K562 (cell line): Measurements from ENCODE around the gene GNG14. TPM values are rescaled to one million over a fixed set of nuclear protein-coding genes. Genes with fewer than 3 reads are reported as not detected.

Source experiments
- ATAC-seq: fragments of 200-7000 bp; cut with Tn5 transposase; 3 replicates; pipeline ENCODE4 v1.9.1; 2020; ENCODE audit warnings: moderate library complexity
- BruUV-seq: library from RNA; stranded (reverse); fragments of 400-500 nt; replicated peaks from 2 replicates; lab custom pipeline; 2021; lab: Mats Ljungman, UMichigan
- CTCF ChIA-PET: fragments of 300-600 bp; formaldehyde crosslinking; extraction: SDS; loops from one replicate; lab custom pipeline; 2021; ENCODE audit warnings: low intra/inter-chr PET ratio; lab: Yijun Ruan, JAX
- POLR2A ChIA-PET: fragments of 300-600, 350-650 bp; sonication (Branson Sonifier 250); formaldehyde crosslinking; extraction: SDS; loops from one replicate; lab custom pipeline; 2021; ENCODE audit warnings: antibody characterized with exemption, inconsistent platforms; lab: Yijun Ruan, JAX
- DNase-seq, 4 experiments: peaks; one replicate each; pipeline versions ENCODE4 v3.0.0 to v3.0.0-alpha.2; 2011 to 2018; ENCODE audit warnings: low spot score in 3 of 4, mixed read lengths in 3 of 4; ENCODE audit errors: extremely low read depth in 1 of 4
- FAIRE-seq: peaks from 2 replicates; lab custom pipeline; 2011; peaks lifted over from hg19 to GRCh38; lab: Jason Lieb, UNC
- H2AFZ ChIP-seq: 2 replicates; pipeline ENCODE4 v1.6.0; 2011; ENCODE audit warnings: low read depth, low read length, control low read depth, inconsistent platforms
- H3K27ac ChIP-seq: fragments of 200-600 bp; 3 replicates; pipeline ENCODE4 v1.8.0; 2011; ENCODE audit warnings: low read depth, mild to moderate bottlenecking, control low read depth, inconsistent platforms, low read length, moderate library complexity, mixed read lengths; ENCODE audit errors: extremely low read depth
- H3K27me3 ChIP-seq, 2 experiments: fragments of 300-600 bp in 1 of 2; 2 replicates in 1 of 2; 3 replicates in 1 of 2; pipeline versions ENCODE4 v1.6.0 to v1.8.0; 2011; ENCODE audit warnings: inconsistent platforms in 2 of 2, low read length in 2 of 2, mild to moderate bottlenecking in 1 of 2, mixed read lengths in 1 of 2, moderate library complexity in 1 of 2; ENCODE audit not compliant: control insufficient read depth in 2 of 2, insufficient read depth in 2 of 2
- H3K36me3 ChIP-seq: fragments of 300-600 bp; 3 replicates; pipeline ENCODE4 v1.8.0; 2011; ENCODE audit warnings: mild to moderate bottlenecking, low read length, inconsistent platforms; ENCODE audit not compliant: control insufficient read depth, insufficient read depth
- H3K4me1 ChIP-seq, 2 experiments: fragments of 200-600 bp in 1 of 2; replicated peaks in 1 of 2; 2 replicates in 1 of 2; 3 replicates in 1 of 2; pipeline versions ENCODE4 v1.5.1 to v1.8.0; 2011; ENCODE audit warnings: inconsistent platforms in 2 of 2, low read length in 2 of 2, mild to moderate bottlenecking in 1 of 2, mixed read lengths in 1 of 2, moderate library complexity in 1 of 2; ENCODE audit not compliant: control insufficient read depth in 2 of 2, insufficient read depth in 2 of 2
- H3K4me2 ChIP-seq: 2 replicates; pipeline ENCODE4 v1.6.1; 2011; ENCODE audit warnings: low read length, control low read depth, inconsistent platforms, mixed read lengths; ENCODE audit not compliant: insufficient read depth
- H3K4me3 ChIP-seq: fragments of 200-600 bp; sonication (generic), shearing (Covaris generic); 2 replicates; pipeline ENCODE4 v1.5.1; 2016; ENCODE audit warnings: control low read depth, inconsistent platforms
- H3K79me2 ChIP-seq: fragments of 200-600 bp; 3 replicates; pipeline ENCODE4 v1.8.0; 2011; ENCODE audit warnings: low read length, inconsistent platforms; ENCODE audit not compliant: control insufficient read depth, insufficient read depth
- H3K9ac ChIP-seq, 2 experiments: 2 replicates each; pipeline versions ENCODE4 v1.6.0 to v1.6.1; 2011; ENCODE audit warnings: low read depth in 2 of 2, low read length in 2 of 2, control low read depth in 1 of 2, inconsistent platforms in 1 of 2, mild to moderate bottlenecking in 1 of 2, mixed read lengths in 1 of 2; ENCODE audit not compliant: insufficient read depth in 1 of 2
- H3K9me1 ChIP-seq: one replicate; pipeline ENCODE4 v1.6.0; 2011; ENCODE audit warnings: inconsistent platforms, mild to moderate bottlenecking, low read length, moderate library complexity; ENCODE audit not compliant: control insufficient read depth, insufficient read depth
- H3K9me3 ChIP-seq: replicated peaks from 2 replicates; pipeline ENCODE4 v1.5.1; 2011; ENCODE audit warnings: low read depth, low read length, inconsistent platforms; ENCODE audit not compliant: control insufficient read depth, insufficient read depth
- H4K20me1 ChIP-seq: replicated peaks from 2 replicates; pipeline ENCODE4 v1.6.1; 2011; ENCODE audit warnings: low read length, inconsistent platforms, mixed read lengths; ENCODE audit not compliant: control insufficient read depth, insufficient read depth
- COPS2 ChIP-seq: fragments of 450-650 bp; conservative IDR thresholded peaks from 2 replicates; pipeline ENCODE4 v1.6.1; 2016; ENCODE audit warnings: mild to moderate bottlenecking, moderate library complexity
- GATAD2A ChIP-seq: fragments of 450-650 bp; IDR thresholded peaks from 2 replicates; pipeline ENCODE4 v1.6.1; 2017
- KLF1 ChIP-seq: fragments of 450-650 bp; IDR thresholded peaks from 2 replicates; pipeline ENCODE4 v1.6.1; 2016; ENCODE audit warnings: missing genetic modification characterization, missing compliant biosample characterization
- MTA2 ChIP-seq: fragments of 450-650 bp; IDR thresholded peaks from 2 replicates; pipeline ENCODE4 v1.6.1; 2016; ENCODE audit warnings: low read depth
- POLR2G ChIP-seq: fragments of 200-400 bp; formaldehyde crosslinking; IDR thresholded peaks from 2 replicates; pipeline ENCODE4 v1.6.1; 2017; ENCODE audit warnings: low read depth, mild to moderate bottlenecking, antibody characterized with exemption, low read length, moderate library complexity
- ZFX ChIP-seq: sonication (generic); formaldehyde crosslinking; IDR thresholded peaks from 2 replicates; pipeline ENCODE4 v1.8.0; 2022; ENCODE audit warnings: mild to moderate bottlenecking, missing genetic modification reagents, moderate library complexity
- ZNF282 ChIP-seq: sonication (generic); formaldehyde crosslinking; IDR thresholded peaks from 2 replicates; pipeline ENCODE4 v1.8.1; 2023; ENCODE audit warnings: missing genetic modification reagents
- ZNF707 ChIP-seq: fragments of 250-450 bp; sonication (Bioruptor Pico); conservative IDR thresholded peaks from 2 replicates; pipeline ENCODE4 v1.8.0; 2022; ENCODE audit warnings: inconsistent platforms, mild to moderate bottlenecking, moderate library complexity
- WGBS: fragments of 100-300 bp; shearing (Covaris generic); methylation state at CpG from one replicate; pipeline ENCODE4 v1.1.6; 2016; ENCODE audit warnings: low coverage, mixed read lengths; ENCODE audit not compliant: insufficient coverage; ENCODE audit errors: missing lambda C conversion rate; 5-methylcytosine and 5-hydroxymethylcytosine counted together
- in situ Hi-C: fragments of 300-500 bp; cut with MboI; formaldehyde crosslinking; loops from 4 replicates; pipeline ENCODE4 v1.15.0; 2018; ENCODE audit warnings: inconsistent platforms, mixed read lengths
- intact Hi-C: fragments of 100-400 bp; cut with micrococcal nuclease; formaldehyde crosslinking; loops from 2 replicates; pipeline ENCODE4 v1.14.2; 2022
- polyA plus RNA-seq, 8 experiments: library from polyadenylated mRNA; depleted of rRNA in 4 of 8; stranded (reverse) in 5 of 8; unstranded in 3 of 8; fragments of >200 nt; fragmentation: Nextera tagmentation in 2 of 8; fragmentation: Illumina TruSeq in 1 of 8; extraction: Ambion mirVana in 2 of 8; extraction: Trizol in 1 of 8; gene quantifications; 2 replicates each; pipeline versions ENCODE4 v1.2.1 to v1.2.3, GENCODE V29; 2011 to 2014; ENCODE audit warnings: inconsistent platforms in 1 of 8, missing spikeins in 1 of 8
- total RNA-seq, 7 experiments: library from RNA; depleted of rRNA in 6 of 7; stranded (reverse); fragments of >200 nt in 6 of 7; fragmentation: Illumina TruSeq in 2 of 7; extraction: Trizol in 2 of 7; gene quantifications; 2 replicates each; pipeline versions ENCODE4 v1.2.1 to v1.2.3, GENCODE V29; 2011 to 2021; ENCODE audit warnings: low replicate concordance in 1 of 7
- TF ChIP-seq, protein P1 (sequence below): fragments of 450-650 bp; IDR thresholded peaks from 2 replicates; pipeline ENCODE4 v1.6.1; 2018; ENCODE audit warnings: mild to moderate bottlenecking, low read depth; ENCODE audit not compliant: partially characterized antibody

GNG14 gene
- total and polyA plus RNA-seq, 9 of the 15 experiments (the other 6 are each of a cell fraction or from before 2014, with no cell fraction given), result not detected

GRCh38 chr19:12705654-12706331 is 18.0 kb downstream of the GNG14 start (continued):
- TF ChIP-seq, protein P1, sequence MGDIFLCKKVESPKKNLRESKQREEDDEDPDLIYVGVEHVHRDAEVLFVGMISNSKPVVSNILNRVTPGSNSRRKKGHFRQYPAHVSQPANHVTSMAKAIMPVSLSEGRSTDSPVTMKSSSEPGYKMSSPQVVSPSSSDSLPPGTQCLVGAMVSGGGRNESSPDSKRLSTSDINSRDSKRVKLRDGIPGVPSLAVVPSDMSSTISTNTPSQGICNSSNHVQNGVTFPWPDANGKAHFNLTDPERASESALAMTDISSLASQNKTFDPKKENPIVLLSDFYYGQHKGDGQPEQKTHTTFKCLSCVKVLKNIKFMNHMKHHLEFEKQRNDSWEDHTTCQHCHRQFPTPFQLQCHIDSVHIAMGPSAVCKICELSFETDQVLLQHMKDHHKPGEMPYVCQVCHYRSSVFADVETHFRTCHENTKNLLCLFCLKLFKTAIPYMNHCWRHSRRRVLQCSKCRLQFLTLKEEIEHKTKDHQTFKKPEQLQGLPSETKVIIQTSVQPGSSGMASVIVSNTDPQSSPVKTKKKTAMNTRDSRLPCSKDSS, result no peak
- TF ChIP-seq COPS2 (no peak), MTA2 (no peak), ZFX (CRISPR knock-in tag) (no peak), ZNF282 (CRISPR knock-in tag) (no peak), GATAD2A (no peak)

DNA sequence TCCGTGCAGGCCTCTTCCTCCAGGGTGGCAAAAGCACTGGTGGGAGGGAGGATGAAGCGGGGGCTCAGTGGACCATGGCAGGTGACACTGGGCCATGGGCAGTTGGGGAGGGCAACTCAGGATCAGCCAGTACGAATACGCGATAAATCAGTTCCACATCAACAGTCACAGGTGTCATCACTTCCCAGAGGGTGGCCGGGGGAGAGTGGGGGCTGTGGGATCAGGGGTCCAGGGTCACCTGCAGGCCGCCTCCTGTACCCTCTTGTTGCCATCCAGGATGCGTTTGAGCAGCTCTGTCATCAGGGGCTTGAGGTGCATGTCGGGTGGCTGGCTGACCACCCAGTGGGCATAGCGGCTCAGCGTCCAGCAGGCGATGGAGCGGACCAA is 18.5 kb downstream of the GNG14 start:
- TF ChIP-seq POLR2G, result peak; percentile 28; the same call in 1 of the 2 replicates
- TF ChIP-seq KLF1 (tag), result no peak
- TF ChIP-seq ZNF707 (CRISPR knock-in tag), result no peak
- no peaks in the 10 kb centered on the region for H3K27me3 ChIP-seq
- ChIA-PET POLR2A (no interaction called here), CTCF (no interaction called here)
- ATAC-seq (no peak), FAIRE-seq (no peak), DNase-seq (no peak)
- no TSS peak for BruUV-seq
- no peak overlapping the region for H3K4me2 ChIP-seq
- no peak overlapping the region for H2AFZ ChIP-seq
- intact Hi-C loops (no loop called here), in situ Hi-C loops (no loop called here)
- H3K4me1 ChIP-seq, result peaks cover 0 to 30% of the 10 kb centered on the region in 2 experiments; a peak in 1 of 5 replicates
- peaks cover 5% of the 10 kb centered on the region for H3K9me1 ChIP-seq
- H3K9me3 ChIP-seq, result no peaks in the 10 kb centered on the region
- H3K9ac ChIP-seq, result 0 out of 4 replicates have a peak overlapping the region, but pooled peaks of 1 of the 2 experiments have one; percentile 7
- no peaks in the 10 kb centered on the region for H4K20me1 ChIP-seq
- no peak overlapping the region for H3K4me3 ChIP-seq
- WGBS, result 92% methylated on average over 9 of the region's 13 CpGs
- H3K79me2 ChIP-seq, result peaks cover 3% of the 10 kb centered on the region; the same call in 2 of the 3 replicates
- no peak overlapping the region for H3K27ac ChIP-seq
- H3K36me3 ChIP-seq, result peaks cover 93% of the 10 kb centered on the region
